ENCODE data around the gene CHD9NB.

DNA sequence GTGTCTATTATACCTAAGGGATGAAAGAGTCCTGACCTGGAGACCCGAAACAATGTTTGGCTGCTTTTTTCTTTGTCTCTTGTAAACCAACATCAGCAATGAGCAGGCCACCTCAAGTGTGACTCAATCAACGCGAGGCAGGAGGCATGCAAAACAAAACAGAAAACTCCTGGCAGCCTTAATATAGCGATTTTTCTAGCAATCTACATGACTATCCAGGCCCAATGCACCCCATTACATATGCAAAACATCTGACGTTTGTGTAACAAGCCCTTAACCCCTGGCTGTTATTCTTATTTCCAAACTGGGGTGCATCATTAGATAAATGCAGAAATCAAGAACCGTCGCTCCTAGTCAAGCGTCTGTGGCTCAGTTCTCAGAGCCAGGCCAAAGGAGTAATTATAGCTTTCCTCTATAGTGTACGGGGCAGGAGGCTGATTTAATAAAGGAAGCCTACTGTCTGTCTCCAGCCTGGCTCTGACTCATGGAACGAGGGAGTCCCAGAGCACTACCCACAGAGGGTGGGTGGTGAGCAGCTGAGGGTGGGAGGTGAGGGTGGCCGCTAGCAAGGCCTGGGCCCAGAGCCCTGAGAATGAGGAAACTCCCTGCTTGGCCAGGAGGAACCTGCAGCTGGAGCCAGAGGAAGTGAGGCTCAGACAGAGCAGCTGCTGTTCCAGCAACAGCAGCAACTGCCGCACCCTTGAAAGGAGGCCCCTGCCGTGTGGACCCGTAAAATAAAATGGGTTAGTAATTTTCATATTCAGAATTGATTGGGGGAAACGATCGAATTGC, 46.0 kb upstream of the CHD9NB start:
- TF ChIP-seq ZNF561 (tag by site-specific recombination; IDR thresholded peaks at IDR 0.05; ENCODE audit: borderline replicate concordance), result no peak
- TF ChIP-seq ZNF670 (tag by site-specific recombination; IDR thresholded peaks at IDR 0.05; ENCODE audit: low read depth), result no peak
- no peak for TF ChIP-seq ZNF10 (tag by site-specific recombination; IDR thresholded peaks at IDR 0.05)
- TF ChIP-seq ZFP3 (tag by site-specific recombination; IDR thresholded peaks at IDR 0.05; ENCODE audit: low read depth), result no peak
- TF ChIP-seq, protein P1, sequence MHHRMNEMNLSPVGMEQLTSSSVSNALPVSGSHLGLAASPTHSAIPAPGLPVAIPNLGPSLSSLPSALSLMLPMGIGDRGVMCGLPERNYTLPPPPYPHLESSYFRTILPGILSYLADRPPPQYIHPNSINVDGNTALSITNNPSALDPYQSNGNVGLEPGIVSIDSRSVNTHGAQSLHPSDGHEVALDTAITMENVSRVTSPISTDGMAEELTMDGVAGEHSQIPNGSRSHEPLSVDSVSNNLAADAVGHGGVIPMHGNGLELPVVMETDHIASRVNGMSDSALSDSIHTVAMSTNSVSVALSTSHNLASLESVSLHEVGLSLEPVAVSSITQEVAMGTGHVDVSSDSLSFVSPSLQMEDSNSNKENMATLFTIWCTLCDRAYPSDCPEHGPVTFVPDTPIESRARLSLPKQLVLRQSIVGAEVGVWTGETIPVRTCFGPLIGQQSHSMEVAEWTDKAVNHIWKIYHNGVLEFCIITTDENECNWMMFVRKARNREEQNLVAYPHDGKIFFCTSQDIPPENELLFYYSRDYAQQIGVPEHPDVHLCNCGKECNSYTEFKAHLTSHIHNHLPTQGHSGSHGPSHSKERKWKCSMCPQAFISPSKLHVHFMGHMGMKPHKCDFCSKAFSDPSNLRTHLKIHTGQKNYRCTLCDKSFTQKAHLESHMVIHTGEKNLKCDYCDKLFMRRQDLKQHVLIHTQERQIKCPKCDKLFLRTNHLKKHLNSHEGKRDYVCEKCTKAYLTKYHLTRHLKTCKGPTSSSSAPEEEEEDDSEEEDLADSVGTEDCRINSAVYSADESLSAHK (tag by site-specific recombination; IDR thresholded peaks at IDR 0.05), result no peak
- no peak for TF ChIP-seq ZNF501 (tag by site-specific recombination; IDR thresholded peaks at IDR 0.05)
- TF ChIP-seq GLI2 (tag by site-specific recombination; IDR thresholded peaks at IDR 0.05; ENCODE audit: borderline replicate concordance, low read depth), result no peak
- no peak for TF ChIP-seq ZNF274 (IDR thresholded peaks at IDR 0.05; ENCODE audit: low read length)
- TF ChIP-seq ZNF274 (tag by site-specific recombination; IDR thresholded peaks at IDR 0.05; ENCODE audit: borderline replicate concordance), result no peak

Data from HEK293 (cell line).